IMR-90 (cell line): ENCODE measurements around the gene BMERB1. TPM values are rescaled to one million over a fixed set of nuclear protein-coding genes. Genes with fewer than 3 reads are reported as not detected.
"Not testable (repeated sequence)": the region's sequence is repeated elsewhere in the genome, so short reads cannot be mapped to it uniquely, and the experiment has no call there.

ENCODE experiments used
- ATAC-seq: fragments of 200-7000 bp; cut with Tn5 transposase; 2 replicates; pipeline ENCODE4 v1.9.1; 2020; ENCODE audit warnings: low read depth, mild to moderate bottlenecking, moderate library complexity
- BruUV-seq: library from RNA; stranded (reverse); fragments of 400-500 nt; replicated peaks from 2 replicates; lab custom pipeline; 2021; lab: Mats Ljungman, UMichigan
- CTCF ChIA-PET: fragments of 300-600 bp; formaldehyde crosslinking; extraction: SDS; loops from one replicate; lab custom pipeline; 2021; ENCODE audit warnings: antibody characterized with exemption; lab: Yijun Ruan, JAX
- POLR2A ChIA-PET: fragments of 300-600 bp; sonication (Branson Sonifier 250); formaldehyde crosslinking; loops from one replicate; lab custom pipeline; 2022; ENCODE audit warnings: antibody characterized with exemption; ENCODE audit not compliant: unreplicated experiment; lab: Charles Lee
- DNase-seq: peaks from one replicate; pipeline ENCODE4 v3.0.0; 2013
- H2AFZ ChIP-seq: replicated peaks from 2 replicates; pipeline ENCODE3; 2013; ENCODE audit warnings: low read length, mild to moderate bottlenecking; ENCODE audit not compliant: poor library complexity
- H2AK5ac ChIP-seq: 2 replicates; pipeline ENCODE4 v1.6.1; 2013; ENCODE audit warnings: low read depth, low read length, inconsistent platforms
- H2AK9ac ChIP-seq: replicated peaks from 2 replicates; pipeline ENCODE3; 2013; ENCODE audit warnings: mild to moderate bottlenecking, low read depth, low read length, moderate library complexity; ENCODE audit not compliant: poor library complexity
- H2BK120ac ChIP-seq: 2 replicates; pipeline ENCODE4 v1.6.1; 2013; ENCODE audit warnings: low read depth, low read length, inconsistent platforms
- H2BK15ac ChIP-seq: 3 replicates; pipeline ENCODE4 v1.6.1; 2013; ENCODE audit warnings: low read depth, low read length, inconsistent platforms
- H2BK20ac ChIP-seq: 2 replicates; pipeline ENCODE4 v1.6.1; 2013; ENCODE audit warnings: low read depth, mild to moderate bottlenecking, inconsistent platforms, low read length, moderate library complexity
- H2BK5ac ChIP-seq: 2 replicates; pipeline ENCODE4 v1.6.1; 2013; ENCODE audit warnings: mild to moderate bottlenecking, low read depth, low read length, inconsistent platforms; ENCODE audit not compliant: poor library complexity, severe bottlenecking
- H3K14ac ChIP-seq: replicated peaks from 2 replicates; pipeline ENCODE4 v1.6.1; 2013; ENCODE audit warnings: low read depth, low read length, inconsistent platforms
- H3K18ac ChIP-seq: 2 replicates; pipeline ENCODE4 v1.6.1; 2013; ENCODE audit warnings: low read depth, low read length, control low read depth
- H3K23ac ChIP-seq: 2 replicates; pipeline ENCODE4 v1.6.1; 2013; ENCODE audit warnings: low read depth, low read length, inconsistent platforms
- H3K27ac ChIP-seq: 2 replicates; pipeline ENCODE4 v1.5.1; 2013; ENCODE audit warnings: mild to moderate bottlenecking, control low read depth, low read length; ENCODE audit not compliant: insufficient read depth
- H3K27me3 ChIP-seq: 2 replicates; pipeline ENCODE4 v1.6.1; 2013; ENCODE audit warnings: low read length; ENCODE audit not compliant: control insufficient read depth, insufficient read depth
- H3K36me3 ChIP-seq: 2 replicates; pipeline ENCODE4 v1.6.1; 2013; ENCODE audit warnings: low read length, mixed read lengths; ENCODE audit not compliant: control insufficient read depth, insufficient read depth
- H3K4ac ChIP-seq: 2 replicates; pipeline ENCODE4 v1.6.1; 2013; ENCODE audit warnings: low read depth, low read length, inconsistent platforms
- H3K4me1 ChIP-seq: 2 replicates; pipeline ENCODE4 v1.6.1; 2013; ENCODE audit warnings: low read length, mixed read lengths; ENCODE audit not compliant: control insufficient read depth, insufficient read depth
- H3K4me2 ChIP-seq: 2 replicates; pipeline ENCODE4 v1.6.1; 2013; ENCODE audit warnings: low read depth, mild to moderate bottlenecking, control low read depth, low read length, moderate library complexity
- H3K4me3 ChIP-seq: 2 replicates; pipeline ENCODE4 v1.5.1; 2013; ENCODE audit warnings: low read depth, mild to moderate bottlenecking, control low read depth, low read length, moderate library complexity; ENCODE audit not compliant: insufficient read depth
- H3K56ac ChIP-seq: 2 replicates; pipeline ENCODE4 v1.6.1; 2013; ENCODE audit warnings: low read length, inconsistent platforms; ENCODE audit not compliant: insufficient read depth; ENCODE audit errors: extremely low read depth
- H3K79me1 ChIP-seq, 2 experiments: 2 replicates each; pipeline ENCODE4 v1.6.1; 2013; ENCODE audit warnings: low read length in 2 of 2, inconsistent platforms in 1 of 2, low read depth in 1 of 2
- H3K9ac ChIP-seq: 2 replicates; pipeline ENCODE4 v1.6.1; 2013; ENCODE audit warnings: low read depth, low read length, control low read depth
- H3K9me1 ChIP-seq: 2 replicates; pipeline ENCODE4 v1.6.1; 2013; ENCODE audit warnings: low read length, inconsistent platforms; ENCODE audit not compliant: insufficient read depth
- H3K9me3 ChIP-seq: 2 replicates; pipeline ENCODE4 v1.6.1; 2013; ENCODE audit warnings: low read length; ENCODE audit not compliant: control insufficient read depth, insufficient read depth
- H4K20me1 ChIP-seq: 2 replicates; pipeline ENCODE4 v1.6.1; 2013; ENCODE audit warnings: low read length, inconsistent platforms; ENCODE audit not compliant: insufficient read depth
- H4K5ac ChIP-seq: 2 replicates; pipeline ENCODE4 v1.6.1; 2013; ENCODE audit warnings: mild to moderate bottlenecking, low read depth, low read length, control low read depth
- H4K8ac ChIP-seq, 2 experiments: 2 replicates each; pipeline ENCODE4 v1.6.1; 2013; ENCODE audit warnings: low read depth in 2 of 2, low read length in 2 of 2, control low read depth in 1 of 2, inconsistent platforms in 1 of 2
- H4K91ac ChIP-seq: 2 replicates; pipeline ENCODE4 v1.6.1; 2013; ENCODE audit warnings: low read depth, low read length, inconsistent platforms; ENCODE audit not compliant: insufficient read depth
- WGBS, 2 experiments: methylation state at CpG; one replicate each; pipeline versions ENCODE4 v1.1.5 to v1.1.7; 2013; ENCODE audit warnings: missing lambda C conversion rate in 2 of 2; ENCODE audit not compliant: insufficient read length in 1 of 2; ENCODE audit errors: extremely low coverage in 2 of 2; 5-methylcytosine and 5-hydroxymethylcytosine counted together
- dilution Hi-C: fragments of 300-500 bp; cut with HindIII; formaldehyde crosslinking; loops from one replicate; pipeline ENCODE4 v1.14.3; 2018; ENCODE audit warnings: low sequenced_read_pairs; ENCODE audit not compliant: unreplicated experiment
- in situ Hi-C: fragments of 300-500 bp; cut with MboI; formaldehyde crosslinking; loops from 3 replicates; pipeline ENCODE4 v1.14.3; 2019; ENCODE audit warnings: low sequenced_read_pairs, inconsistent platforms, mixed read lengths
- intact Hi-C: fragments of 100-400 bp; cut with micrococcal nuclease; formaldehyde crosslinking; loops from 2 replicates; pipeline ENCODE4 v1.10.0; 2022
- polyA plus RNA-seq, 3 experiments: library from polyadenylated mRNA; depleted of rRNA; stranded (reverse); fragments of >200 nt; gene quantifications; 2 replicates each; pipeline ENCODE4 v1.2.3, GENCODE V29; 2012; ENCODE audit warnings: low replicate concordance in 1 of 3
- total RNA-seq: library from RNA; depleted of rRNA; stranded (reverse); fragments of >200 nt; gene quantifications from 2 replicates; pipeline ENCODE4 v1.2.3, GENCODE V29; 2012

Gene BMERB1
- total and polyA plus RNA-seq, 2 of the 4 experiments (the other 2 are of a cell fraction): 22.6 to 32.9 TPM

DNA sequence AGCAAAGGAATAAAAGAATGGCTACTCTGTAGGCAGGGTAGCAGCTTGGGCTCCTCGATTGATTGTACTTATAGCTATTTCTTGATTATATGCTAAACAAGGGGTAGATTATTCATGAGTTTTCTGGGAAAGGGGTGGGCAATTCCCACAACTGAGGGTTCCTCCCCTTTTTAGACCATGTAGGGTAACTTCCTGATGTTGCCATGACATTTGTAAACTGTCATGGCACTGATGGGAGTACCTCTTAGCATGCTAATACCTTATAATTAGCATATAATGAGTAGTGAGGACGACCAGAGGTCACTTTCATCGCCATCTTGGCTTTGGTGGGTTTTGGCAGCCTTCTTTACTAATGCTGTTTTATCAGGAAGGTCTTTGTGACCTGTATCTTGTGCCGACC lies 136.3 kb downstream of the BMERB1 start:
- H4K20me1 ChIP-seq, H2AK9ac ChIP-seq, H3K23ac ChIP-seq, H2BK20ac ChIP-seq, H3K9me1 ChIP-seq, ATAC-seq, H3K18ac ChIP-seq, H3K27me3 ChIP-seq, H4K8ac ChIP-seq, H2AFZ ChIP-seq, H3K79me1 ChIP-seq, intact Hi-C loops, H3K4me2 ChIP-seq, H3K9me3 ChIP-seq, H4K5ac ChIP-seq, dilution Hi-C loops, in situ Hi-C loops, H2BK5ac ChIP-seq, H2BK15ac ChIP-seq, BruUV-seq, POLR2A ChIA-PET, H3K4ac ChIP-seq, H3K27ac ChIP-seq, H2AK5ac ChIP-seq, H2BK120ac ChIP-seq, DNase-seq, H3K9ac ChIP-seq, H3K4me3 ChIP-seq, H3K14ac ChIP-seq, H3K56ac ChIP-seq, CTCF ChIA-PET, H4K91ac ChIP-seq: not testable (repeated sequence)
- Histone ChIP-seq H3K4me1 (peaks cover 12% of the 10 kb centered on the region), H3K36me3 (peaks cover 15% of the 10 kb centered on the region)
- WGBS, 2 experiments: no CpG with 5 or more reads among the region's 4 CpGs
